GM21360 (cell line): ENCODE data around the gene FAM219A.

Source experiments
- ATAC-seq: cut with Tn5 transposase; IDR thresholded peaks from one replicate; pipeline ENCODE4 v1.9.1; 2021; ENCODE audit warnings: mild to moderate bottlenecking, moderate library complexity; ENCODE audit not compliant: unreplicated experiment

The FAM219A gene

DNA sequence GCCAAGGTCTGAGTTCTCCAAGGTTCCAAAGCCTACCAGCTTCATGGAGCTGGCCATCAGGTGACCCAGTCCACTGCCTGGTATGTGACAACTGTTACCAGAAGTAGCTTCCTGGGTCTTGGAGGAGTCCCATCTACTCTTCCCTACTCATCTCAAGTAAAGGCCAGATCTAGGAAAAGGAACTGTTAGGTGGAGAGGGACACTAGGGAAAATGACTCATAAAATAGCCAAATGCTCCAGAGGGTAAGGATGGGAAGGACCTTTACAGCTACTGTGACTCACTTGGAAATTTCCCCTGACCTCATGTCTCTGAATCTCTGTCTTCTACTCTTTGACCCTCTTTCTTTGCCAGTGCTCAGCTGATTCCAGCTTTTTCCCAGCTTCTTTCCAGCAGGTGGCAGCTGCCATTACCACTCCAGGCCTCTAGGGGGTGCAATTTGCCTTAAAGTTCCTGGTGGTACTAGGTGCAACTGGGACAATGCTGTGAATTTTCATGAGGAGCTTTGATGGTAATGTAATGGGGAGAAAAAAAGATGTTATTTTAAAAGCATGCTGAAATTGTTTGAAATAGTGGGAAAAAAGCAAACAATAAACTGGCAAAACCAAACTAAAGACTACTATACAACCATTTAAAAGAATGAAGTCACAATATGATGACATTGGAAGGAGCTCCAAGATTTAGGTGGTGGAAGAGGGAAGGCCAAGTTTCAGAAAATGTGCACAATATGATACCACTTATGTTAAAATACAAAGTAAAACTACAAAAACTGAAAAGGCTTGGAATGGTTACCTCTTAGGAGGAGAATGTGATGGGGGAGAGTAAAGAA lies 54.6 kb downstream of the FAM219A start:
- no peak for ATAC-seq

DNA sequence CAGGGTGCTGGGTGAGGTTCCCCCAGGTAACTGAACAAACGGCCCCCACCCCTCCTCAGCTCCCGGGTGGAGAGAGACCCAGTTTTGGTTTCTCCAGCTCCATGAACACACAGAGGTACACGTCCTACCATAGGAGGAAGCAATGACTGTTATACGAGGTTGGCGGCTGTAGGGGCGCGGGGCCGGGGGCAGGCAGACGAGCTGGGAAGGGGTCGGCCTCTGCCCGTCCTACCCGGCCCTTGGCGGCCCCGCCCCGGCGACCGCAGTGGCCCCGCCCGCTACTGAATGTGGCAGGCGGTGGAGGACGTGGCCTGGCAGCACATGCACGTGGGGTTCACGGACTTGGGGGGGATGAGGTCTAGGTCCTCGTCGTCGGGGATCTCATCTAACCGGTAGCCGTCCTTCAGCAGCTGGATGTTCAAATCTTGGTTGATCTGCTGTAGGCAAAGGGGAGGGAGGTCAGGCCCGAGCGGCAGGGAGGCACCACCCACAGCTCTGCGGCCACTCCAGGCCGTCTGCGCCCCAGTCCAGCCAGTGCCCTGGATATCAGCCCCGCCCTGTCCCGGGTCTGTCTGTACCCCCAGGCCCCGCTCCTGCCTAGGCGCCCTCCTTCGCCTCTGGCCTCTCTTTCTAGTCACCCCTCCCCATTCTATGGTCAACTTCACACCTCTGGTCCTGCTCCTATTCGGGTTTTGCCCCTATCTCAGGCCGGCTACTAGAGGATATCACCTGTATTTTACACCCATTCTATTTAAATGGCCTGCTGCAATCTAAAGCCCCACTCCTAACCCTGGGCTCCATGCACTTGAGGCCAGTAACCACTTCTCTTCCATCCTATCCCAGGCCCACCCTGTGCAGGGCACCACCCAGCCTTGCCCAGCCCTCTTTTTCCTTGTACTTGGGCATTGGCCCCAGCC lies 57.4 kb downstream of the FAM219A start:
- no peak for ATAC-seq

DNA sequence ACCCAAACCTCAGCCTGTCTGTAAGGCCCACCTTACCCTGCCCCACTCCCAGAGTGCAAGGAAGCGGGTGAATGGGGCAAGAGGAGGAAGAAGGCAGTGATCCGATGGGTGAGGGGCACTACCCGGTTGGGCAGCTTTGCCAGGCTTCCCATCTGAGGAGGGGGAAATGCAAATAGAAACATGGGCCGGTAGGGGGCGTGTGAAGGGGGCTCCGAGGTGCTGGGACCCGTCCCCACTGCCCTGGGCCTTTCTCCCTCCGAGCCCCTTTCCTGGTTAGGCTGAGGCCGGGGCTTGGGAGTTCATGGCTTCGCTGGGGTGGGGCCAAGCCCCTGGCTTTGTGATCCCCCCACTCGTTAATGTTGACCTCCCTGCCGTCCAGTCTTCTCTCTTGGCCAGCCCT lies 58.1 kb downstream of the FAM219A start:
- no peak for ATAC-seq

DNA sequence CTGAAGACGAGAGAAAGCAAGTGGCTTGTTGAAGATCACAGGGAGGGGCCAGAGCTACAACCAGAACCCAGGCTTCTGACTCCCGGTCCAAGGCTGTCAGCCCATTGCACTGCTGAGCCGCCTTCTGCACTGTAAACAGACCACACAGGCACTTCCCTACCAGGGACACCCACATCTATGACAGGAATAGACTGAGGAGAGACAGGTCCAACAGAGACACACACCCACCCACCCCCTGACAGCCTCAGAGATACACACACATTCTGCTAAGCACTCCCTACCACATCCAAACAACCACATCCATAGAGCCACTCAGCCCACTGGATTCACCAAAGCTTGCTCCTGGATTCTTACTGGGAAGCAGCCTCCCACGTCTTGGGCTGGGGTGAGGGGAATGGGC lies 58.6 kb downstream of the FAM219A start:
- ATAC-seq, result no peak

DNA sequence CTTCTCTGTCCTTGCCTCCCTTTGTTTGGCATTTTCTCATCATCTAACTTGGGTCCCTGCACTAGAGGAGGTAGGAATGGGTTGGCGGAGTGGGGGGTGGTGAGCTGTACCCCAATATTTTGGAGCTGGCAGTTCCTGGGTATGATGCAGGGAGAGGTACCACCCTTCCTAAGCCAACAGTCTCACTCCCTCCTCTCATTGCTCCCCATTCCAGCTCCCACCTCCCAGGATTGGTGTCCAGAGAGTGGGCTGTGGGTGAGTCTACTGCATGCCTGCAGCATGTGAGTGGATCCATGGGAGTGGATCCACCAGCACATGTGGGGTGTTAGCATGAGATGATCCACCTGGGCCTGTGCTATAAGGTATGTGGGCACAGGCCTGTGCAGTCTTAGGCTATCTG lies 59.5 kb downstream of the FAM219A start:
- no peak for ATAC-seq

DNA sequence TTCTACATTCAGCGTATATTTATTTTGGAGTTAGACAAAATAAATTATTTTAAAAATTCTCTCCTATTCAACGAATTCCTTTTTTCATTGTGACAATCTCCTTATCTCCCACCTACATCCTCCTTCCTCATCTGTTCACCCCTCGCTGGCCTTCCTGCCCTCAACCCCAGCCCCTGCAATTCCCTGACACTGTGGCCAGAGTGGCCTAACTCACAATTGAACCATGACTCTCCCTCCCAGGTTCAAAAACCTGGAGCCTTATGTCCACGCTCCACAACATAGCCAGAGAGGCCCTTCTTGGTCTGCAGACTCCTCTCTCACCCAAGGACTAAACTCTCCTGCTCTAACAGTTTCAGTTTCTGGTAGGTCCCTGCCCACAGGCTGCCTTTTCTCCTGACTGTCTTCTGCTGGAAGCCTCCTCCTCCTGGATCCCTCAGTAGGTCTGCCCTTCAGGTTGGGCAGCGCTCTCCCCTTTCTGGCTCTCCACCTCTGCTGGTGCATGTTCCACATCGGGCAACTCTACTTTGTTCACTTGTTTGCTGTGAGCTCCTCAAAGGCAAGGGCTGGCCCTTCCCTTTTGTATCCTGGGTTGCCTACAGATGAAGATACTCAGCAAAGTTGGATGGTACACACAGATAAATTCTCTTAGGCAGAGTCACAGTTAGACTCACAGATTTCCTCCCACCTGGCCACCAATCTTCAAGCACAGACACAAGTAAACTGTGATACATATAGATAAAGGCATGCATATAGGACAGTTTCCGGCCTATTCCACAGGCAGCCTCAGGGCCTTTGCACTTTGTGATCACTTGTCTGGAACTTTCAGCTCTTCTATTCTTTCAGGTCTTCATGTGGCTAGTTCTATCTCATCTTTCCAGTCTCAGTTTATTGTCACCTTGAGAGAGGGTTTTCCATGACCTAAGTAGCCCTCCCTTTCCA lies 61.8 kb downstream of the FAM219A start:
- no peak for ATAC-seq

DNA sequence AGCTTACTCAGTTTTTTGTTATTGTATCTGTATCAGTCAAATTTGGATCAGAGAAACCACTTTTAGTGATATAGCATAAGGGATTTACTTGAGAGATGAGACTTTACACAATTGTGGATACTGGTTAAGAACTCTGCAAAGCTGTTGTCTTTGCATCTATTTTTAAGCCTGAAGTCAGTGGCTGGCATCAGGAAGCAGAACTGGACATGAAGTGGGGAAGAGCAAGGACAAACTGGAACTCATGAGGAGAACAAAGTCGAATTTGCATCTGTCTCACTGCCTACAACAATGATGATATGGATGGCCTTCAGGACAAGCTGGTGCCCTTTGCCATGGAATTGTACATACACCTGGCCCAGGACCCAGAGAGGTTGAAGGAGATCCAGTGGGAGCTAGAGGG lies 65.9 kb downstream of the FAM219A start:
- ATAC-seq, result no peak

DNA sequence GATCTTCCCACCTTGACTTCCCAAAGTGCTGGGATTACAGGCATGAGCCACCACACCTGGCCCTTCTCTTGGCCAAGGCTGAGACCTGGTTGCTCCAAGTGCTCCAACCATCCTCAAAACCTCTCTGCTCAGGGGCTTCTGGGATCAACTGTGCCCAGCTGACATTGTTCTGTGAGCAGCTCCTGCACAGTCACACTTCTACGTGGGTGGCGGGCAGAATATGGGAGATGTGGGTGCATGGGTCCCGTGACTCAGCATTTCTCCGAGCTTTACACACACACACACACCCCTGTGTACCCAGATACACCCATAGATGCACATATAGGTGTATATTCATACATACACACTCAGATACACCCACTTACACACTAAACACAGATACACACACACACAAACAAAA lies 71.1 kb downstream of the FAM219A start:
- no peak for ATAC-seq

DNA sequence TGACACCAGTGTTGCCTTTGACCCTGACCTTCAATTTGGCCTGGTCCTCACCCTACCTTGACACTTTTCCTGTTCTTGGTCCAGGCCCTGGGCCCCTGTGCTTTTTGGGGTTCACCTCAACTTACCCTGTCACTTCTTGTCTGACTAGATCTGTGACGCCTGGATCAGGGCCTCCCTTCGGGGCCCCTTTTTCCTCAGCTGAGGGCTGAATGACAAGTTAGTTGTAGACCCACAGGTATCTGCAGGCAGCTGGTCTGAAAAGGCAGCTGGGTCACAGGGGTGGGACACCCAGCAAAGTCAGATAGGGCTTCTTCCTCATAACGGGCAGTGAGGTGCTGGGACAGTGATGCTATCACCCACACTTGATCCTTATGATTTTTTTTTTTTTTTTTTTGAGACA lies 71.7 kb downstream of the FAM219A start:
- no peak for ATAC-seq

DNA sequence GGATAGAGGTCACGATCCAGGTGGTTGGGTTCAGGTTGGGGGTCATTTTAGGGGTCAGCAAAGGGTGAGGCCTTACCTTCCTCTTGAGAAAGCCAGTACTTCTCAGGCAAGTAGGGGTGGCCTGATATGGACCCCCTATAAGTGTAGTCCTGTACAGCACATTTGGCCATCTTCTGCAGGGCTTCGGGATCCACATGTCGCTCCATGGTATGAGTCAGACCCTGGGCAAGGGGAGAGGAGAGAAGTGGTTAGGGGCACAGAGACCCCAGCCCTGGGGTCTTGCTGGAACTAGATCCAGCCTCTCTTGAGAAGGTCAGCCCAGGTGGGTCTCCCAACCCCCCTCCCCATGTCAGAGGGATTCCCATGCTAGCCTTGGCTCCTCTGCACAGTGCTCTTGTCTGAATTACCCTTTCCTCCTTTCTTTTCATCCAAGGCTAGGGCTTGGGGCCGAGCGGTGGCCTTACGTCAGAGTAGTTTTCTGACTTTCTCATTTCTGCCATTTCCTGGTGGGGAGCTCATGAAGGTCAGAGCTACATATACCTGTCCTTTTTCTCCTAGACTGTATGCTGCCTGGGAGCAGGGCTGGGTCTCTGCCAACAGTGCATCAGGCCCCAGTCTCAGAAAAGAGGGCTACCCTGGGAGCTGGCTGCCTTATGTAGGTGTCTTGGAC lies 72.7 kb downstream of the FAM219A start:
- no peak for ATAC-seq

DNA sequence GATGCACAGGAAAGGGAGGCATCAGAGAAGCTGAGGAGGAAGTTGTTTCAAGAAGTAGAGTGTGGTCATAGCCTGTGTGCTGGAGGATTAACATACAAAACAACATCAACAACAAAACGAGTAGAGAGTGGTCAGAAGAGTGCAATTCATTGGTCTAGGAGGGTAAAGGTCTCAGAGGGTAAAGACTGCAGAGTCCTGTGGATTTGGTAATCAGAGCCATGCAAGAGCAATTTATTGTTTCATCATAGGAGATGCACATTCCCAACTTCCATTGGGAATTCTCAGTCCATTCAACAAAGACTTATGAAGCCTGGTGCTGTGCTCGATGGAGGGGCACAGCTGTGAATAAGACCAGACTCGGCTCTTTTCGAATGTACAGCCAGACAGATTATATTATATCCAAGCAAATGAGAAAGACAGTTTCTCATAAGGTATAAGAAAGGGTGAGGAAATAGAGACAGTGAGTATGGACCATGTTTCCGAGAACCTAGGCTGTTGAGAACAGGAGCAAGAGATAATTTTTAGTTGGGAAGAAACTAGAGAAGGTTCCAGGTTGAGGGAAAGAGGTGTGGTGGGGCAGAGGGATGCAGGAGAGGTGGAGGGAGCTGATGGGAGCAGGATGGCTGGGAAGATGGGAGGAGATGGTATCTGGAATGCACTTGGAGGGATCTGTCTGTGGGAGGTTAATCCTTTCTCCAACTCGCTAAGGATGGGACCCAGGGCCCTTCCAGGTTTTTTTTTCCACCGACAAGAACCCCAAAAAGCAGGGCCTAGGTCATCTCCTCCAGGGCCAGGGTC lies 73.8 kb downstream of the FAM219A start:
- no peak for ATAC-seq

DNA sequence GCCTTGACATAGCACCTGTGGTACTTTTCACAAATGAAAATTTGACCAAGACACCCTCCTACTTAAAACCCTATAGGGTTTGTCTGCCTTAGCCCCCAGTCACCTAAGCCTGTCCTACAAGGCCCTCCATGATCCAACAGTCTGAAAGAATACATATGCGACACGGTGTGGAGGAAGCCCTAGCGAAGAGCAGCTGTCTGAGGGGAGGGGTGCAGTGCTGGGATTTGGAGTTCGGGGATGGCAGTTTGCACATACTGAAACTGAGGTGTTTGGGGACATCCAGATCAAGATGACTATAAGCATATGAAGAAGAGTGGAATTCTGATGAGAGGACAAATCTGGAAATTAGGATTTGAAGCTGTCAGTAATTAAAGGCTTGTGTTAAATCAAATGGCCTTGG lies 74.5 kb downstream of the FAM219A start:
- no peak for ATAC-seq

DNA sequence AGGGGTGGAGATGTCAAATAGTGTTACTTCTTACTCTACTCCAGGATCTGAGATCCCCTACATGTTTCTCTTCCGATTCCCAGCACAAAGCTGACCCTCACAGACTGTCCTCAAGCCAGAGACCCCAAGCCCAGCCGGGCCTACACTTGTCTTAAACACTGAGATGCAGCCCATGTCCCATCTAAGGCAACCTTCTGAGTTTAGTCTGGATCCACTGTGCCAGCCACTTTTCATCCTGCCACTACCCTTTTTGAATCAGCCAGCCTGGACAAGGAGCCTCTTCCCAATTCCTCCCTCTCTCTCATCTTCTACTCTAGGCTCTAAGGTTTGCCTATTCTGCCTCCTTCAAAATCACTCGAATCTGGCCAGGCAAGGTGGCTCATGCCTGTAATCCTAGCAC lies 75.5 kb downstream of the FAM219A start:
- no peak for ATAC-seq

DNA sequence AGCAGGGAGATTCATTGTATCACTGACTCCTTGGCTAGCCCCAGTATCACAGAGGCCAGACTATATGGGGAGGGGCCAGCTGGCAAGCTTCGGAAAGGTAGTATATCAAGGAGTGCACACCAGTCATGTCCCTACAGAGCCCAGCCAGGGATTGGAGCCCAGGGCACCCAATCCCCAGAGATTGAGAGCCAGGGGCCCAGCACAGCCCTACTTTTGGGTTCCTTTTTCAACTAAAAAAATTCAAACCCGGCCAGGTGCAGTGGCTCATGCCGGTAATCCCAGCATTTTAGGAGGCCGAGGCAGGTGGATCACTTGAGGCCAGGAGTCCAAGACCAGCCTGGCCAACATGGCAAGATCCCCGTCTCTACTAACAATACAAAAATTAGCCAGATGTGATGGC lies 76.3 kb downstream of the FAM219A start:
- ATAC-seq, result no peak

DNA sequence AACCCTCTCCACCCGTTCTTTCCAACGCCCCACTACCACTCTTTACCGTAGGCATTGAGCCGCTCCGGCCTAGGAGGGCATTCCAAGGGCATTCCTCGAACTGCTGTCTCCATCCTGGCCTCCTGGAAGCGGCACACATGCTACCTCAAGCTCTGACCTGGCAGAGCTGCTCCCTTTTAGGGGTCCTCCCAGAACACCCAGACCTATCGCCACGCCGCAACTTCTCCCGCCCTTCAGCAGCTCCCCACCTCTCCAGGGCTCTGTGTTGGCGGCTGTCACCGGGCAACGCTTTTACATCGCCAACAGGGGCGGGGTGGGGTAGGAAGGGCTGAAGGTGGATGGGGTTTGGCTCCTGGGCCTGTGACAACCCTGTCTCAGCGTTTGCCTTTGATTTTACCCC lies 77.0 kb downstream of the FAM219A start:
- ATAC-seq, result no peak

DNA sequence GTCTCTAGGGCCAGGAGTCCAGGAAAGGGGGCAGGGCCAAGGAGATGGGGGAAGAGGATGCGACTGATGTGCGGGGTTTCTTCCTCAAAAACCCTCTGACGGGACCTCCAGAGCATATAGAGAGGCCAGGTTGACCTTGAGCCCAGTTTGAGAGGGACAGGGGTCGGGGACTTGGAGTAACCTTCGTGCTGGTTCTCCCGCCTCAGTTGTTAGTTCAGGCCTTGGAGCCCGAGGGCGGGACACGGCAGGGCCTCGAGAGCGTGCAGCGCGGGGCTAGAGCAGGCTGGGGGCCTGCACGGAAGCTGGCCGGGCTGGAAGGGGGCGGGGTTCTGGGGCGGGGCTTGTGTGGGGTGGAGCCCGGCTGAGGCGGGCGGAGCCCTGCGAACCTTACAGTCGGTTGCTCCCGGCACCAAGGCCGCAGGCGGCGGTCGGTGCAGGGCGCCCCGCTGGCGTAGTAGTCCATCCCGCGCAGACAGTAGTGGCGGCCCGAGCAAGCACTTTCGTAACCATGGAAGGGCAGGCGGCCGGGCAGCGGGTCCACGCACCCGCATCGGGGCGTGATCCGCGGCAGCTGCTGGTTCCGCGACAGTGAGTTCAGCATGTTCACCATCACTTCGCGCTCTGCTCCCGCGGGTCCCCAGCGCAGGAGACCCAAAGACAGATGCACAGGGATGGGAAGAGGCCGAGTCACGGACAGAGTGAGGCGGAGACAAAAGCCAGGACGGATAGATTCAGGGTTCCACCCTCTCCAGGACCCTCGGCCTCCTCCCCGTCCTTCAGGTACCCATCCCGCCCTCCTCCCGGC lies 77.7 kb downstream of the FAM219A start:
- no peak for ATAC-seq

DNA sequence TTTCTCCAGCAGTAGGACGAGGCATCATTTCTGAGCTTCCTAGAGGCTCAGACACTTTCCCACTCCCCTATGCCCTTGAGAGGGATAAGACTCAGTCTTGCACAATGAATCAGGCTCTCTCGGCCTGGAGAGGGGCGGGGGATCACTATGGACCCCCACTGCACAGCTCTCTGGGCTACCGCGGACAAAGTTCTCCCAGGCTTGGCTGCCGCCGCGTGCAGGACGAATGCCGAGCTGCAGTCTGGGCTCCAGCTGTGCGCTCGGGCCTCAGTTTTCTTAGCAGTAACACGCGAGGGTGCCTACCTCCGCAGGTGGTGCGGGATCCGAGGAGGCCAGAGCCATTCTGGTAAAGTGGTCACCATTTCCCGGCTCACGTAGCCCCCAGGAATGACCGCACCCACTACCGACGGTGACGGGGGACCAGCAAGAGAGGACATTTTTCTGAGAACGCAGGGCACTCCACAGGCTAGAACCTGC lies 78.3 kb downstream of the FAM219A start:
- ATAC-seq, result no peak

DNA sequence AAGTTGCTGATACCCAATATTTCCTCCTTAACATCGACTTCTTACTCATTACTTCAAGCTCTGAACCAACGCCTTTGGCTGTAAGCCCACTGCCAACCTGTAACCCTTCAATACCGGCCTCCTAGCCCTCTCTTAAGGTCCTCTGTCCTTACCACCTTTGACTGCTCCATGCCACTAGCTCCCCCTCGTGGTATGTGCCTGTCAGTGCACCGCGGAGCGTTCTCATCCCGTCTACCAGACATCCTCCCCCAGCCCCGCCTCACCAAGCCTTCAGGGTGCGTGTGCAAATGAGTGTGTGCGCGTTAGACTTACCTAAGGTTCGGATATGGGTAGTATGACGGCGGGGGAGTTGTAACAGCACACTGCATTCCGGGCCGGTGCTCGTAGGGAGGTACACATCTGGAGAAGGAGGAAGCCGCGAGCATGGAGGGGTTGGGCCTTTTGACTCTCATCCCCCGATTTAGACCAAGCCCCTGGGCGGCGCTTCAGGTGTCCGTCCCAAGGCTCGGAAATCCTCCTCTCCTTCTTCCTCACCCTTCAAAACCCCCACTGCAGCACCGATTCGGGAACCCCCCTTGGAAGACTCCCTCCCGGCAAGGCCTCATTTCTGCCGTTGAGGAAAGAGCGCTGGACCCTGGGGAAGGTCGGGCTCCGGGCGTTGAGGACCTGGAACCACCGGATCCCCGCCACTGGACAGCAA lies 78.9 kb downstream of the FAM219A start:
- ATAC-seq, result no peak
